ENCODE results near the gene CASKIN1. TPM values are rescaled to one million over a fixed set of nuclear protein-coding genes. Genes with fewer than 3 reads are reported as not detected.

CASKIN1 gene
- total RNA-seq, 1 donor from 2014 or later, result 2.4 TPM

DNA sequence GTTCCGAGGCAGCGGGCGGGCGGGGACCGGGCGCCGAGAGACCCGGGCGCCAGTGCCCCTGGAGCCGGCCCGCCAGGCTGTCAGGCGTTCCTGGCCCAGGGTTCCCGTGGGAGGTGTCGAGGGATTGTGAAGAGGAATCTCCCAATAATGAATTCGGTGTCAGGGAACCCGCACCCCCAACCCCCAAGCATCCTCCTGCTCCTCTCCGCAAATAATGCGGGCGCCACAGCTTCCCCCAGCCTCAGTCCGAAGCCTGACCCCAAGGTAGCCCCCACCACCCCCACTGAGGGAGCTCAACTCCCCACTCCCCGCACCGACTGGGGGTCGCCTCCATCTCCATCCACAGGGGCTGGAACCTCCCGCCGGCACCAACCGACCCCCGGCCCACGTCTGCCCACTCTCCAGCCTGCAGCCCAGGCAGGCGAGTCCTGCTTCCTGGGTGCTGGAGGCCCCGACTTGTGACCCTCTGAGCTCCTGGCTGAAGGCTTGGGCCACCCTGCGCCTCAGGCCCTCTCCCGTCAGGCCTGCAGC lies 641 bp upstream of the CASKIN1 start:
- no peak for DNase-seq (ENCODE audit: low spot score)
- Mint-ChIP-seq H3K4me3 (ENCODE audit: unreplicated experiment) (no peak overlapping the region), H3K27me3 (ENCODE audit: unreplicated experiment) (peaks cover 21% of the 10 kb centered on the region), H3K9me3 (ENCODE audit: unreplicated experiment) (no peaks in the 10 kb centered on the region), H3K36me3 (ENCODE audit: low read depth, unreplicated experiment) (peaks cover 4% of the 10 kb centered on the region), H3K27ac (ENCODE audit: unreplicated experiment) (no peak overlapping the region), H3K4me1 (ENCODE audit: unreplicated experiment) (no peaks in the 10 kb centered on the region)
- TF ChIP-seq, protein P1, sequence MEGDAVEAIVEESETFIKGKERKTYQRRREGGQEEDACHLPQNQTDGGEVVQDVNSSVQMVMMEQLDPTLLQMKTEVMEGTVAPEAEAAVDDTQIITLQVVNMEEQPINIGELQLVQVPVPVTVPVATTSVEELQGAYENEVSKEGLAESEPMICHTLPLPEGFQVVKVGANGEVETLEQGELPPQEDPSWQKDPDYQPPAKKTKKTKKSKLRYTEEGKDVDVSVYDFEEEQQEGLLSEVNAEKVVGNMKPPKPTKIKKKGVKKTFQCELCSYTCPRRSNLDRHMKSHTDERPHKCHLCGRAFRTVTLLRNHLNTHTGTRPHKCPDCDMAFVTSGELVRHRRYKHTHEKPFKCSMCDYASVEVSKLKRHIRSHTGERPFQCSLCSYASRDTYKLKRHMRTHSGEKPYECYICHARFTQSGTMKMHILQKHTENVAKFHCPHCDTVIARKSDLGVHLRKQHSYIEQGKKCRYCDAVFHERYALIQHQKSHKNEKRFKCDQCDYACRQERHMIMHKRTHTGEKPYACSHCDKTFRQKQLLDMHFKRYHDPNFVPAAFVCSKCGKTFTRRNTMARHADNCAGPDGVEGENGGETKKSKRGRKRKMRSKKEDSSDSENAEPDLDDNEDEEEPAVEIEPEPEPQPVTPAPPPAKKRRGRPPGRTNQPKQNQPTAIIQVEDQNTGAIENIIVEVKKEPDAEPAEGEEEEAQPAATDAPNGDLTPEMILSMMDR (IDR thresholded peaks at IDR 0.05; ENCODE audit: unreplicated experiment), result no peak

DNA sequence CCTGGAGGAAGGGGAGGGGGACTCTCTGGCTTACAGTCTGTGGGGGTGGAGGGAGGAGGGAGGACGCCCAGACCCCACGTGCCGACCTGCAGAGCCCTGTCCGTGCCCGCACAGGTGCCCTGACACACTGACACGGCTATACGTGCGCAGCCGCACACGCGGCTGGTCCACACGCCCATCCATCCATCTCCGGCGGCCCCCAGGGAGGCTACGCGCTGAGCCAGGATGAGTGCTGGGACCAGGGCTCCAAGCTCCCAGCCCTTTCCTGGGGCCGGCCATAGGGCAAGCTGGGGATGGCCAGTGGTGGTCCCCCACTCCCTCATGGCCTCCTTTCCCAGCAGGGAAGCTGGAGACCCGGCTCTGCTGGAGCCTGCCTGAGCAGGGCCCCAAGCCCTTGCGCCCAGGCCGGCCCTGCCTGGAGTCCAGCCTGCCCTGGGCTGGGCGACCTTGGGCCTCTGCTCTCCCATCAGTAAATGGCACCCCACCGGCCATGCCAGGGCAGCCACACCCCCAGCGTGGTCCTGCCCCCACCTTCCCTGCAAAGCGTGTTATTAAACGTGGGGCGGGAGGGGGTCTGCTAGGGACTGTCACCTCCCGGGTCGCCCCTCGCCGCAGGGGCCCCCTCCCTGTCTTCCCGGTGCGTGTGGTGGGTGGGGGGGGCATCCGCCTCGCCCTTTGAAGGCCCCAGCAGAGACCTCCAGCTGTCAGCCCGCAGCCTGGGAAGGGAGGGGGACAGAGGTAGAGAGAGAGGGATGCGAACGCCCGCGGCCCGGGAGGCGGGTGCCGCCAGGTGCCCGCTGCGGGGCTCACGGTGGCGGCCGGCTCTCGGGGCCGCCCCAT lies 863 bp downstream of the CASKIN1 start:
- peaks cover 4% of the 10 kb centered on the region for H3K36me3 Mint-ChIP-seq (ENCODE audit: low read depth, unreplicated experiment)
- no peak overlapping the region for H3K4me3 Mint-ChIP-seq (ENCODE audit: unreplicated experiment)
- no peak for DNase-seq (ENCODE audit: low spot score)
- H3K9me3 Mint-ChIP-seq (ENCODE audit: unreplicated experiment), result no peaks in the 10 kb centered on the region
- TF ChIP-seq, protein P1 (IDR thresholded peaks at IDR 0.05; ENCODE audit: unreplicated experiment), result no peak
- H3K27me3 Mint-ChIP-seq (ENCODE audit: unreplicated experiment), result peaks cover 25% of the 10 kb centered on the region
- no peaks in the 10 kb centered on the region for H3K4me1 Mint-ChIP-seq (ENCODE audit: unreplicated experiment)
- no peak overlapping the region for H3K27ac Mint-ChIP-seq (ENCODE audit: unreplicated experiment)

DNA sequence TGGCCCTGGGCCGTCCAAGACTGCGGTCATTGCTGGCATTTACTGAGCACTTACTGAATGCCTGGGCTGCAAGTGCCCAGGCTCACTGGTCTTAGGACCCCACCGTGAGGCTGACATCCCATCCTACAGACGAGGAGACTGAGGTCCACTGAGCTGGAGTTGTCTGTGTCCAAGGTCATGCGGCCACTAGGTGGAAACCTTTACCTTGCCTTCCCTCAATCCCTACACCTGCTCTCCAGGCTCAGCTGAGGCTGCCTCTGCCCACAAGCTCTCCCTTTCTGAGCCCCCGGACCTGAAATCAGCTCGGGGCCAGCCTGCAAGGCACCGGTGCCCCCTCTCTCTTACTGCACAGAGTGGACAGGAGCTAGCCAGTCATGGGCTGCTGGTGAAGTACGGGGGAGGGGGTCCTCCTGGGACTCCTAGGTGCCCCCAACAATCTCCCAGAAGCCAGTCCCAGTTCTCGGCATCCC lies 1.5 kb downstream of the CASKIN1 start:
- TF ChIP-seq, protein P1 (IDR thresholded peaks at IDR 0.05; ENCODE audit: unreplicated experiment), result peak; percentile 20
- H3K4me3 Mint-ChIP-seq (ENCODE audit: unreplicated experiment), result no peak overlapping the region
- no peaks in the 10 kb centered on the region for H3K4me1 Mint-ChIP-seq (ENCODE audit: unreplicated experiment)
- no peaks in the 10 kb centered on the region for H3K9me3 Mint-ChIP-seq (ENCODE audit: unreplicated experiment)
- H3K27me3 Mint-ChIP-seq (ENCODE audit: unreplicated experiment), result peaks cover 25% of the 10 kb centered on the region
- peak; percentile 48 for DNase-seq (ENCODE audit: low spot score)
- no peaks in the 10 kb centered on the region for H3K36me3 Mint-ChIP-seq (ENCODE audit: low read depth, unreplicated experiment)
- no peak overlapping the region for H3K27ac Mint-ChIP-seq (ENCODE audit: unreplicated experiment)

GRCh38 chr16:2194166-2194834 lies 2.1 kb downstream of the CASKIN1 start:
- TF ChIP-seq, protein P1 (IDR thresholded peaks at IDR 0.05; ENCODE audit: unreplicated experiment), result no peak
- DNase-seq (ENCODE audit: low spot score), result no peak
- Mint-ChIP-seq H3K27ac (ENCODE audit: unreplicated experiment) (no peak overlapping the region), H3K27me3 (ENCODE audit: unreplicated experiment) (peaks cover 25% of the 10 kb centered on the region), H3K4me1 (ENCODE audit: unreplicated experiment) (no peaks in the 10 kb centered on the region), H3K9me3 (ENCODE audit: unreplicated experiment) (no peaks in the 10 kb centered on the region), H3K36me3 (ENCODE audit: low read depth, unreplicated experiment) (no peaks in the 10 kb centered on the region), H3K4me3 (ENCODE audit: unreplicated experiment) (no peak overlapping the region)

DNA sequence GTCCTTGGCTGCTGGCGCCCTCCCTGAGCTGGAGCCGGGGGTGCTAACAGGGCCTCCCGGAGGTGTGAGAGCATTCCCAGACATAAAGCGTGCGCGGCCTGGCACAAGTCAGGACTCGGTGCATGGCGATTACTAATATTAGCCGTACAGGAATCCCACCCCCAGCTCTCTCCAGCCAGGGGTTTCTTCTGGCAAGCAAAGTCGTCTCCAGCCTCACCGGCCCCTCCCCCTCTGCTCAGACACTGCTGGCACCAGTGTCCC lies 5.0 kb downstream of the CASKIN1 start:
- TF ChIP-seq, protein P1 (IDR thresholded peaks at IDR 0.05; ENCODE audit: unreplicated experiment), result no peak

More for the DNA sequence above, 5.0 kb downstream of the CASKIN1 start:
- no peak overlapping the region for H3K27ac Mint-ChIP-seq (ENCODE audit: unreplicated experiment)
- H3K4me3 Mint-ChIP-seq (ENCODE audit: unreplicated experiment), result no peak overlapping the region
- no peaks in the 10 kb centered on the region for H3K36me3 Mint-ChIP-seq (ENCODE audit: low read depth, unreplicated experiment)
- no peak for DNase-seq (ENCODE audit: low spot score)
- no peaks in the 10 kb centered on the region for H3K9me3 Mint-ChIP-seq (ENCODE audit: unreplicated experiment)
- H3K4me1 Mint-ChIP-seq (ENCODE audit: unreplicated experiment), result no peaks in the 10 kb centered on the region
- peaks cover 17% of the 10 kb centered on the region for H3K27me3 Mint-ChIP-seq (ENCODE audit: unreplicated experiment)

Measured in endothelial cell (in vitro differentiated cells).